Natural killer cell treated with Interleukin-12 subunit alpha and Interleukin-12 subunit beta and Interleukin-15 and Interleukin-18, amount 100 ng/mL, for 72 hours (primary cell): ENCODE data around the gene C10orf105. TPM values are rescaled to one million over a fixed set of nuclear protein-coding genes. Genes with fewer than 3 reads are reported as not detected.

Experiments
- ATAC-seq, 2 donors: fragments of 150-1000 bp; cut with Tn5 transposase in 1 of 2; sonication (Bioruptor Pico), chemical (Tn5 transposase) in 1 of 2; 2 replicates each; pipeline ENCODE4 v1.10.0; 2021
- DNase-seq: peaks from one replicate; pipeline ENCODE4 v3.0.0; 2022; ENCODE audit warnings: low spot score
- H3K27ac Mint-ChIP-seq, 2 donors: 1 replicate in 1 of 2; 2 replicates in 1 of 2; pipeline ENCODE4 v1.8.0; 2022; ENCODE audit warnings: mixed read lengths in 2 of 2, mild to moderate bottlenecking in 1 of 2, moderate library complexity in 1 of 2
- H3K27me3 Mint-ChIP-seq, 2 donors: 1 replicate in 1 of 2; 2 replicates in 1 of 2; pipeline ENCODE4 v1.8.0; 2022; ENCODE audit warnings: mixed read lengths in 2 of 2
- H3K36me3 Mint-ChIP-seq: one replicate; pipeline ENCODE4 v1.8.0; 2022; ENCODE audit warnings: mixed read lengths
- H3K4me1 Mint-ChIP-seq, 2 donors: 1 replicate in 1 of 2; 2 replicates in 1 of 2; pipeline ENCODE4 v1.8.0; 2022; ENCODE audit warnings: low read depth in 2 of 2, mixed read lengths in 2 of 2, mild to moderate bottlenecking in 1 of 2
- H3K4me3 Mint-ChIP-seq: one replicate; pipeline ENCODE4 v1.8.0; 2022; ENCODE audit warnings: mixed read lengths
- H3K9me3 Mint-ChIP-seq: 2 replicates; pipeline ENCODE4 v1.8.0; 2022; ENCODE audit warnings: mixed read lengths
- total RNA-seq, 2 donors: library from RNA; stranded (reverse); gene quantifications; one replicate each; pipeline ENCODE4 v1.2.3, GENCODE V29; 2022

The C10orf105 gene
- total RNA-seq, 2 donors from 2014 or later, result not detected

DNA sequence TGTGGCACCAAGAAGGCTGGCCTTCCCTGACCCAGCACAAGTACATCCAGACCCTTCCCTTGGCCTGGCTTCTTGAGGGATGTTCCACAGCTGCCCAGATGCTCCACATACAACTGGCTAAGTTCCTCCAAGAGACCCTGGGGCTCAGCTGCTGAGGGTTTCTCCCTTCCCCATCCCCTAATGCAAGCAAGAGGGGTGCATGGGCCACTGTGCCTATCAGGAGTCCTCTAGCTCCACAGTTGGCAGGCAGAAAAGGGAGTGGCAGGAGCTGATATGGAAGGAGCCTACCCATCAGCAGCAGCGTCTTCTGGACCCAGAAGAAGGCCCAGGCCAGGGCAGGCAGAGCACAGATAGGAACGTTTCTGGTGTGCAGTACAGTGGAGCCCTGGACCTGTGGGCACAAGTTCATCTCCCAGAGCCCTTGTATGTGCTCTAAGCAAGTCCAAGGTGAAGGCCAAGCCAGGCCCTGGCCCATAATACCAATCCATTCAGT lies 27.5 kb upstream of the C10orf105 start:
- Mint-ChIP-seq H3K4me1 (peaks cover 71 to 78% of the 10 kb centered on the region in 2 donors), H3K36me3 (no peaks in the 10 kb centered on the region), H3K27me3 (no peaks in the 10 kb centered on the region), H3K9me3 (no peaks in the 10 kb centered on the region), H3K27ac (peak overlapping the region; percentile 97 to 99), H3K4me3 (peak overlapping the region; percentile 45)
- ATAC-seq (no peak), DNase-seq (no peak)

DNA sequence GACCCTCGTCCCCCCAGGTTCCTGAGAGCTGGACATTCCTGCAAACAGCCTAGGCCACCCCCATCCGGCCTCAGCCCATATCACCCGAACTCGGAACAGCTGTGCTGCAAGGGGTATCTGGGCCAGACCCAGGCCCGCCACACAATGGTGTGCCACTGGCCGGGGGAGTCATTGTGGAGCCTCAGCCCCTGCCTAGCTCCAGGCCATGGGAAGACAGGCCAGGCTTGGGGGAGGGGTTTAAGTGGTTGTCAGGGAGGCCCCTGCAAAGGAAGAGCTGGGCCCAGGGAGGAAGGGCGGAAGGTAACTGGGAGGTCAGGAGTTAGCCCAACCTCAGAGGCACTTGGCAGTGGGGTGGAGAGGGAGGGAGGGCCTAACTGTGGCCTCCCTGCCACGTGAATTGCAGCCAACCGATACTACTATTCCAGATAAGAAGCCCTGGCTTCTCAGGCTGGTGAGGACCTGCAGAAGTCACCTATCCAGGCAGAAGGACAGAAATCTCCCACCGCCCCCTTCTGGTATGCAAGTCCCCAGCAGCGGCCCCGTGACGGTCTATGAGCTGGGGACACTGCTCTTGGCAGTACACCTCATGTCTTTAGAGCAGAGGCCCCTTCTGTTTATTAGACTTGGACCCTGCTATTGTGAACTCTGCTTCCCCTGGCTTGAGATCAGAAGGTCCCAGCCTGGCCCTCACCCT lies 26.9 kb upstream of the C10orf105 start:
- no peaks in the 10 kb centered on the region for H3K36me3 Mint-ChIP-seq
- no peak for ATAC-seq
- H3K27ac Mint-ChIP-seq, result peak overlapping the region; percentile 97 to 99
- H3K4me1 Mint-ChIP-seq, result peaks cover 73 to 80% of the 10 kb centered on the region in 2 donors
- no peak for DNase-seq
- no peaks in the 10 kb centered on the region for H3K9me3 Mint-ChIP-seq
- no peak overlapping the region for H3K4me3 Mint-ChIP-seq
- H3K27me3 Mint-ChIP-seq, result no peaks in the 10 kb centered on the region

DNA sequence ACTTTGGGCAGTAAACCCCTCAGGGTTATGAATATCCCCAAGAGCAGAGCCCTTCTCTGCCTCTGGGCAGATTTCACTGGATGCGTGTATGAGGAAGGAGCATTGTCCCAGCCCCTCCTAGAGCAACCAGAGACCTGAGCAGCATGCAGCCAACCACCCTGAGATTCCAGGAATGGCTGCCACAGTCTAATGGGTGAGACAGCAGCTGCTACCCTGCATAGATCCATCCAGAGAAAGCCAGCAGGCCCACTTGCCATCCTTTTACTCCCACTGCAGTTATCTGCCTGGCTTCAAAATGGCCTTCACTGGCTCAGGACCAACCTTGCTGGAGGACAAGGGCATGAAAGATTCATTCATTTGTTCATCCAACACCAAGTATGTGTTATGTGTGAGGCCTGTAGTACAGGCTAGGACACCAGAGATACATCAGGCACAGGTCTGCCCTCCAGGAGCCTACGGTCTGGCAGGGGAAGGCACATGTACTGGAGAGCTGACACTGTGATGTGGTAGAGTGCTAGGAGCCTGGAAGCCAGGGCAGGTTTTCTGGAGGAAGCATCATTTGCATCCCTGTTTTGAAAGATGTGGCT lies 26.2 kb upstream of the C10orf105 start:
- no peaks in the 10 kb centered on the region for H3K9me3 Mint-ChIP-seq
- ATAC-seq, result no peak
- no peaks in the 10 kb centered on the region for H3K27me3 Mint-ChIP-seq
- H3K4me3 Mint-ChIP-seq, result no peak overlapping the region
- peaks cover 77 to 84% of the 10 kb centered on the region in 2 donors for H3K4me1 Mint-ChIP-seq
- H3K27ac Mint-ChIP-seq, result peak overlapping the region; percentile 97 to 99
- no peak for DNase-seq
- H3K36me3 Mint-ChIP-seq, result no peaks in the 10 kb centered on the region

DNA sequence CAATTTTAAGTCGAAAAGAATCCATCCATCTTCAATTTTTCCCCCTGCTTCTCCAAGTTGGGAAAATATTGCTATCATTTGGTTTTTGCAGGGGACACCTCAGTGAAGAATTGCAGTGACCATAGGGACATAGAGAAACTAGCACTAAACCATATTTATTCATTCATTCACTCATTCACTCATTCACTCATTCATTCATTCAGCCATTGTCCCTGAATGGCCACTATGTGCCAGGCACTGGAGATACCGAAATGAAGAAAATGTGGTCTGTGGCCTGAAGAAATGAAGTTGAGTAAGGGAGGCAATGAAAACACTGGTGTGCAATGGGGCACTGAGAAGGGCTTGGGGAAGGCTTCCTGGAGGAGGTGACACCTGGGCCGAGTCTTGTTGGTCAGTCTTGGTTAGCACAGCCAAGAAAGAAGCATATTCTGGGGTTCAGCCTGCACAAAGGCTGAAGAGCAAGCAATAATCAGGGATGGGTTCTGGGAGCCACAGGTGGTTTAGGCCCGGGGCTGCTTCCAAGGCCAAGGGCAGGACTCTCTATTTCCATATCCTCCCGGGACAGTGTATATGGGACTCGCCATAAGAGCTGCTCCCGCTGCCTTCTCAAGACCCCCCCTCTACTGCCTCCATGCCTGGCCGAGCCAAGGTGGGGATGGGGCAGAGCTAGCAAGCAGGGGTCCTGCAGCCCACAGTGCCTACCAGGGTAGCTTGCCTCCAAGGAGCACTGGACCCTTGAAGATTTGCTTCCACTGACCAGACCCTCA lies 25.5 kb upstream of the C10orf105 start:
- Mint-ChIP-seq H3K4me1 (peaks cover 77 to 83% of the 10 kb centered on the region in 2 donors), H3K36me3 (no peaks in the 10 kb centered on the region), H3K9me3 (no peaks in the 10 kb centered on the region), H3K27ac (peak overlapping the region; percentile 4 to 97), H3K4me3 (no peak overlapping the region), H3K27me3 (no peaks in the 10 kb centered on the region)
- ATAC-seq (no peak), DNase-seq (no peak)

DNA sequence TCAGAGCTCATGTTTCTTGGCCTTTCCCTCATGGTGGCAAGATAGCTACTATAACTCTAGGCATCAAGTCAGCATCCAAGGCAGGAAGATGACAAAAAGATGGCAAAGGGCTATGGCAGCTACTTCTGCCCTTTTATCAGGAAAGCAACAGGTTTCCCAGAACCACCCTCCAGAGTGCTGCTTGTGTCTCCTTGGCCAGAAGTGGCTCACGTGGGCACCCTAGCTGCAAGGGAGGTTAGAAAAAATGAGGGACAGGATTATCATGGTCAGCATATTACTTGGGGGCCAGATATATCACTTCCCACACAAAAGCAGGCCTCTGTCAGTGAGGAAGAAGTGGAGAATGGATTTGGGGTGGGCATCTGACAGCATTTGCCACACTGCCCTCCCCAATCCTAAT lies 24.3 kb upstream of the C10orf105 start:
- Mint-ChIP-seq H3K36me3 (no peaks in the 10 kb centered on the region), H3K9me3 (no peaks in the 10 kb centered on the region), H3K27me3 (no peaks in the 10 kb centered on the region), H3K4me1 (peaks cover 73 to 84% of the 10 kb centered on the region in 2 donors), H3K27ac (no peak overlapping the region), H3K4me3 (no peak overlapping the region)
- ATAC-seq, result no peak
- no peak for DNase-seq

DNA sequence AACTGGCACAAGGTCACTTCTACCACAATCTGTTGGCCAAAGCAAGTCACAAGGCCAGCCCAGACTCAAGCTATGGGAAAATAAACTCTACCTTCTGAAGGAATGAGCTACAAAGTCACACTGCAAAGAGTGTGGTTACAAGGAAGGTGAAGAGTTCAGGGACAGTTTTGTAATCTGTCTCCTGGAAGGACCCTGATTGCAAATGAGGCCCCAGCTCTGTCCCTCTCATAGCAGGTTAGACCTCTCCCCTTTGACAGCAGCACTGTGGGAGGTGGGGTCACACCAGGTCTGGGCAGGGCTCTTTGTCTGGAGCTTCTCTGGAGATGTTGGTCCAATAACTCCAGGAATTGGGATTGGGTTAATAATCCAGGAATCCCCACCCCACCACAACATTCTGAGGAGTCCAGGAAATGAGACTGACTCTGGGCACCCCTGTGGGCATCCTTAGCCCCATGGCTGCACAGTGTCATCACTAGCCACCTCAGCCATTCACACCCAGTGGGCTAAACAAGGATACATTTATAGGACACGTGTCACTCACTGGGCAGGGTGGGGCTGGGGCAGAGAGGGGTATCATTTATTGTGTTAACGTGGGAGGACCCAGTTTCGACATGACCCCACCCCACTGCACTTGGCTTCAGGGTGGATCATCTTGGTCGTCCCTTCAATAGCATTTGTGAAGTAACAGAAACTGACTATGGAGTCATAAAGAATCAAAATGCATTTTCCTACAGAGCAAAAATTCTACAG lies 23.7 kb upstream of the C10orf105 start:
- ATAC-seq (no peak), DNase-seq (no peak)
- Mint-ChIP-seq H3K36me3 (no peaks in the 10 kb centered on the region), H3K27me3 (no peaks in the 10 kb centered on the region), H3K27ac (peak overlapping the region; percentile 52 to 60), H3K4me3 (peak overlapping the region; percentile 68), H3K9me3 (no peaks in the 10 kb centered on the region), H3K4me1 (peaks cover 67 to 80% of the 10 kb centered on the region in 2 donors)

DNA sequence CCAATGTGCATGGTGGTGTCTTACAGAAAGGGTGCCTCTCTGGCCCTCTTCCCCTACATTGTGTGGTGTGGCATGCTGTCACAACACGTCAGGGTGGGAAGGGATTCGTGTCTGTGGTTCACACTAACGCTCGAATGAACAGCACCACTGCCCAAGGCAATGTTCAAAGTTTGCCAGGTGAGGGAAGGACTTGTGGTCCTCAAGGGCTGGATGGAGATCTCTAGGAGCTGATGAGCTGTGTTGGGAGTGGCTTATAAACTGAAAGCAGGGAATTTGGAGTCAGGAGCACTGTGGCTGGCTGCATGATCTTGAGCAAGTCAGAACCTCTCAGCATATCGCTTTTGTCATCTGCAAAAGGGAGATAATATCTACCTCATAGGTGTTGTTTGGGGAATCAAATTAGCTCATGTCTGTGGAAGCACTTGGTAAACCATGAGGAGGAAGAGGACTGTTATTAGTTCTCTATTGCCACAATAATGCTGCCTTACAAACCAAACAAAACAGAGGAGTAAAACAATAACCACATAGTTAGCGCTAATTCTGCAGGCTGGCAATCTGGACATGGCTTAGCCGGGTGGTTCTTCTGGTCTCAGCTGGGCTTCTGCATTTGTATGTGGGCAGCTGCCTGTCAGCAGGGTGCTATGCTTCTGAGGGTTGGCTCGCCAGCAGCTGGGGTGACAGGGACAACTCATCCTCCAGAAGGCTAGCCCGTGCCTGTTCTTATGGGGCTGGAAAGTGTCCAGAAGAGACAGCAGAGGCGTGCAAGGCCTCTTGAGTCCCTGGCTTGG lies 22.9 kb upstream of the C10orf105 start:
- peak overlapping the region; percentile 68 for H3K4me3 Mint-ChIP-seq
- no peaks in the 10 kb centered on the region for H3K27me3 Mint-ChIP-seq
- DNase-seq (no peak), ATAC-seq (peak; percentile 58 to 67)
- no peaks in the 10 kb centered on the region for H3K9me3 Mint-ChIP-seq
- peak overlapping the region; percentile 52 to 60 for H3K27ac Mint-ChIP-seq
- peaks cover 61 to 74% of the 10 kb centered on the region in 2 donors for H3K4me1 Mint-ChIP-seq
- no peaks in the 10 kb centered on the region for H3K36me3 Mint-ChIP-seq

DNA sequence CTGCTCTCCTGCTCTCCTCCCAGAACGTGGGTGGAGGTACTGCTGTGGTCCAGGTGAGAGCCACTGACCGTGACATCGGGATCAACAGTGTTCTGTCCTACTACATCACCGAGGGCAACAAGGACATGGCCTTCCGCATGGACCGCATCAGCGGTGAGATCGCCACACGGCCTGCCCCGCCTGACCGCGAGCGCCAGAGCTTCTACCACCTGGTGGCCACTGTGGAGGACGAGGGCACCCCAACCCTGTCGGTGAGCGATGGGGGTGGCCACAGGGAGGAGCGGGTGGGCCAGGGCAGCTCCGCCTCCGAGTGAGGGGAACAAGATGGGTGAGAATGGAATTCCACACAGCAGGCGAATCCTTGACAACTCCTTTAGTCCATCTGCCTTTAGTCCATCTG lies 22.1 kb upstream of the C10orf105 start:
- no peaks in the 10 kb centered on the region for H3K36me3 Mint-ChIP-seq
- no peaks in the 10 kb centered on the region for H3K27me3 Mint-ChIP-seq
- no peaks in the 10 kb centered on the region for H3K9me3 Mint-ChIP-seq
- peak overlapping the region; percentile 52 to 60 for H3K27ac Mint-ChIP-seq
- peak overlapping the region; percentile 68 for H3K4me3 Mint-ChIP-seq
- ATAC-seq (no peak), DNase-seq (no peak)
- peaks cover 58 to 70% of the 10 kb centered on the region in 2 donors for H3K4me1 Mint-ChIP-seq

DNA sequence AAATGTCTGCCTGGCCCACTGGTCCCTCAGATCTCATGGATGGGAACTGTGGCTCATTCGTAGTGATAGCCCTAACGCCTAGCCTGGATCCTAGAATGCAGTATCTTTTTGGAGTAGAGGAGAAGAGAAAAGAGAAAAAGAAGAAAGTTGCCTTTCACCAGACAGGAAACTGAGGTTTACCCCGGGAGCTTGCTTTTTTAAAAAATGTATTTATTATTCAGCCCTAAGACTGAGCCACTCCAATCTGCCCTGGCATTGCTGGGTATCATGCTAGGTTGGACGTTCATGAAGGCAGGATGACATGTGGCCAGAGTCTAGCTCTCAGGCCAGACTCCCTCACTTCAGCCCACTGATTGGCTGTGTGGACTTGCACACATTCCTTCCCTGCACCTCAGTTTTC lies 21.5 kb upstream of the C10orf105 start:
- no peak for DNase-seq
- peak overlapping the region in 1 of 2 donors; percentile 52 for H3K27ac Mint-ChIP-seq
- no peaks in the 10 kb centered on the region for H3K36me3 Mint-ChIP-seq
- peaks cover 59 to 69% of the 10 kb centered on the region in 2 donors for H3K4me1 Mint-ChIP-seq
- H3K4me3 Mint-ChIP-seq, result peak overlapping the region; percentile 16
- ATAC-seq, result no peak
- no peaks in the 10 kb centered on the region for H3K27me3 Mint-ChIP-seq
- H3K9me3 Mint-ChIP-seq, result no peaks in the 10 kb centered on the region

DNA sequence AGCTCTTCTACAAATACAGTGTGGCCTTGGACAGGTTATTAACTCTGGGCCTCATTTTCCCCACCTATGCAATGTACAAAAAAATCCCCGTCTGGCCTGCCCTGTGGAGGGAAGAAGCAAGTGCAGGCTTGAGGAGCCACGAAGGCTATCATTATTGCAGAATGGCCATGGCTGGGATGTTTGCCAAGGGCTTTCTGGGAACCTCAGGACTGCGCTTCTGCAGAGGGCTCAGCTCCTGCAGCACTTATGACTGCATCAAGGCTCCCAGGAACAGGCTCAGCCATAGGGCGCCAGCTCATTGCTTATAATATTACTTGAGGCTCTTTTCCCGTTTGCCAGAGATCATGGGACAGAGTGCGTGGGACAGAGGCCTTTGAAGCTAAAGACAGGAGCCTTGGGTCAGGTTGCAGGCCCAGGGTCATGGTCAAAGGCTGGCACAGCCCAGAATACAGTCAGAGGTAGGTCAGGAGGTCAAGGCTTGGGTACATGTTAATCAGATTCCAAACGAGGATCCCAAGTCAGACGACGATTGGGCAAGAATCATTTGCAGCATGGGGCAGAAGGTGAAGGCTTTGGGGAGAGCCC lies 20.6 kb upstream of the C10orf105 start:
- Mint-ChIP-seq H3K27me3 (no peaks in the 10 kb centered on the region), H3K36me3 (no peaks in the 10 kb centered on the region), H3K9me3 (no peaks in the 10 kb centered on the region), H3K4me3 (peak overlapping the region; percentile 28), H3K4me1 (peaks cover 58 to 65% of the 10 kb centered on the region in 2 donors), H3K27ac (peak overlapping the region in 1 of 2 donors; percentile 27)
- ATAC-seq (no peak), DNase-seq (no peak)

DNA sequence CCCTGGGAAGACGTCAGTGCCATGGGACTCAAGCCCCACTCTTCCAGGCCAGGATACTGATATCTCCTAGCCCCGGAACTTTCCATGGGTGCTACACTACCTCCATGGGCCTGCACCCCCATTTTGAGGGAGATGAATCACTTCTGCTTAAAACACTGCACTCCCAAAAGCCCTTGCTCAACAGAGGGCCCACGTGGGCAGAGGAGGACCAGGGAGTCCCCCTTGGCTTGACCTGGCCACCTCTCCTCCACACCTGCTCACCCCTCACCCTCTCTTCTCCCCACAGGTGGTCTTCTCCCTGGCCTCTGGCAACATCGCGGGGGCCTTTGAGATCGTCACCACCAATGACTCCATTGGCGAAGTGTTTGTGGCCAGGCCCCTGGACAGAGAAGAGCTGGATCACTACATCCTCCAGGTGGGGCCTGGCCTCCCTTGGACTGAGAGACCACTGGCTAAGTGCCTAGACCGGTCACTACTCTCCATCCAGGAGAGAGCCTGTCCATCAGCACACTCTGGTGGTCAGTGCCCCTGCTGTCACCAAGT lies 19.9 kb upstream of the C10orf105 start:
- DNase-seq (no peak), ATAC-seq (no peak)
- H3K27ac Mint-ChIP-seq, result peak overlapping the region in 1 of 2 donors; percentile 27
- H3K4me1 Mint-ChIP-seq, result peaks cover 58 to 65% of the 10 kb centered on the region in 2 donors
- H3K27me3 Mint-ChIP-seq, result no peaks in the 10 kb centered on the region
- no peaks in the 10 kb centered on the region for H3K36me3 Mint-ChIP-seq
- H3K9me3 Mint-ChIP-seq, result no peaks in the 10 kb centered on the region
- no peak overlapping the region for H3K4me3 Mint-ChIP-seq

DNA sequence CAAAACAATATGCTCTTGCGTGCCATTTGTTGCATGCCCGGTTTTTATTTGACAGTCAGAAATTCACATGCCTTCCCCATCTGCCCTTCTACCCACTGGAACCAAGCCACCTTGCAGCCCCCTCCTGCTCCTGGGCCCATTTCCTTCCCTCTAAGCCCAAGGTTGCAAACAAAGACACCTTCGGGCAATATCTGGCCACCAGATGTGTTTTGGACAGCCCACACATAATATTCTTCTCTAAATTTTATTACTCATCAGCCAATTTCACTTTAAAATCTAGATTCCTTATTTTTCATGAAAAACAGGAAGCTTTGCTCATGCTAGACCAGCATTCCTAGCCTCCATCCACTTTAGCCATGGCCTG lies 18.2 kb upstream of the C10orf105 start:
- no peaks in the 10 kb centered on the region for H3K9me3 Mint-ChIP-seq
- H3K27ac Mint-ChIP-seq, result peak overlapping the region; percentile 67 to 86
- ATAC-seq (no peak), DNase-seq (no peak)
- H3K4me3 Mint-ChIP-seq, result no peak overlapping the region
- H3K27me3 Mint-ChIP-seq, result no peaks in the 10 kb centered on the region
- H3K36me3 Mint-ChIP-seq, result no peaks in the 10 kb centered on the region
- H3K4me1 Mint-ChIP-seq, result peaks cover 64 to 67% of the 10 kb centered on the region in 2 donors
